GM12878 (cell line): ENCODE measurements around the gene ZBTB34. TPM values are rescaled to one million over a fixed set of nuclear protein-coding genes. Genes with fewer than 3 reads are reported as not detected.
A peak's percentile ranks its signal among the peaks of the same experiment; 100 is the strongest.

ENCODE experiments used
- ATAC-seq: fragments of 200-7000 bp; cut with Tn5 transposase; 3 replicates; pipeline ENCODE4 v1.9.1; 2020; ENCODE audit warnings: mild to moderate bottlenecking, moderate library complexity
- BruUV-seq: library from RNA; stranded (reverse); fragments of 400-500 nt; replicated peaks from 2 replicates; lab custom pipeline; 2021; lab: Mats Ljungman, UMichigan
- CTCF ChIA-PET: fragments of 300-600 bp; sonication (Branson Sonifier 250); formaldehyde crosslinking; extraction: SDS; loops from one replicate; lab custom pipeline; 2021; ENCODE audit warnings: inconsistent platforms; lab: Yijun Ruan, JAX
- POLR2A ChIA-PET: fragments of 350-600 bp; formaldehyde crosslinking; extraction: SDS; loops from one replicate; lab custom pipeline; 2021; ENCODE audit warnings: inconsistent platforms; lab: Charles Lee
- RAD21 ChIA-PET: fragments of 300-600 bp; sonication (Branson Sonifier 250); formaldehyde crosslinking; loops from one replicate; lab custom pipeline; 2023; ENCODE audit warnings: antibody characterized with exemption; ENCODE audit not compliant: unreplicated experiment; lab: Charles Lee
- SMC1A ChIA-PET: fragments of 300-600 bp; sonication (Branson Sonifier 250); formaldehyde crosslinking; loops from one replicate; lab custom pipeline; 2023; ENCODE audit not compliant: unreplicated experiment, uncharacterized antibody; lab: Charles Lee
- DNase-seq: peaks from one replicate; pipeline ENCODE4 v3.0.0-alpha.2; 2011; ENCODE audit warnings: low read depth, low spot score
- FAIRE-seq: peaks from 3 replicates; lab custom pipeline; 2011; peaks lifted over from hg19 to GRCh38; lab: Jason Lieb, UNC
- H2AFZ ChIP-seq: 2 replicates; pipeline ENCODE4 v1.6.0; 2011; ENCODE audit warnings: low read depth, low read length, control low read depth; ENCODE audit not compliant: control insufficient read depth
- H3K27ac ChIP-seq: 2 replicates; pipeline ENCODE4 v1.5.1; 2011; ENCODE audit warnings: control low read depth; ENCODE audit not compliant: control insufficient read depth, insufficient read depth
- H3K27me3 ChIP-seq, 2 experiments: replicated peaks in 1 of 2; 2 replicates each; pipeline versions ENCODE4 v1.6.0 to v1.6.1; 2011; ENCODE audit warnings: low read length in 1 of 2; ENCODE audit not compliant: control insufficient read depth in 2 of 2, insufficient read depth in 2 of 2
- H3K36me3 ChIP-seq, 2 experiments: 2 replicates each; pipeline ENCODE4 v1.5.1; 2011; ENCODE audit warnings: low read length in 1 of 2; ENCODE audit not compliant: control insufficient read depth in 2 of 2, insufficient read depth in 2 of 2
- H3K4me1 ChIP-seq: 2 replicates; pipeline ENCODE4 v1.6.1; 2011; ENCODE audit warnings: mild to moderate bottlenecking, low read length, moderate library complexity, mixed read lengths; ENCODE audit not compliant: control insufficient read depth, insufficient read depth
- H3K4me2 ChIP-seq: 2 replicates; pipeline ENCODE4 v1.6.0; 2011; ENCODE audit warnings: control low read depth; ENCODE audit not compliant: control insufficient read depth, insufficient read depth
- H3K4me3 ChIP-seq: fragments of 200-600 bp; sonication (generic); 2 replicates; pipeline ENCODE4 v1.5.1; 2016
- H3K79me2 ChIP-seq: 2 replicates; pipeline ENCODE4 v1.6.0; 2011; ENCODE audit warnings: low read length; ENCODE audit not compliant: control insufficient read depth, insufficient read depth
- H3K9ac ChIP-seq: 2 replicates; pipeline ENCODE4 v1.8.0; 2011; ENCODE audit warnings: low read length, control low read depth, mixed read lengths; ENCODE audit not compliant: control insufficient read depth, insufficient read depth
- H3K9me3 ChIP-seq: replicated peaks from 3 replicates; pipeline ENCODE4 v1.5.1; 2011; ENCODE audit warnings: mild to moderate bottlenecking, low read length; ENCODE audit not compliant: control insufficient read depth, insufficient read depth
- H4K20me1 ChIP-seq: 2 replicates; pipeline ENCODE4 v1.6.0; 2011; ENCODE audit not compliant: control insufficient read depth, insufficient read depth
- CHD2 ChIP-seq: IDR thresholded peaks from 2 replicates; pipeline ENCODE4 v1.6.1; 2011; ENCODE audit warnings: low read depth, low read length, improper control_type of control experiment, borderline replicate concordance
- KDM1A ChIP-seq: fragments of 200-600 bp; sonication (generic); IDR thresholded peaks from 2 replicates; pipeline ENCODE4 v1.6.1; 2016; ENCODE audit warnings: borderline replicate concordance
- NBN ChIP-seq: fragments of 450-650 bp; IDR thresholded peaks from 2 replicates; pipeline ENCODE4 v1.6.1; 2016
- NFYB ChIP-seq: IDR thresholded peaks from 2 replicates; pipeline ENCODE4 v1.6.1; 2011; ENCODE audit warnings: low read depth, mild to moderate bottlenecking, low read length, improper control_type of control experiment, moderate library complexity; ENCODE audit not compliant: insufficient read depth
- NR2F1 ChIP-seq: fragments of 450-650 bp; conservative IDR thresholded peaks from 2 replicates; pipeline ENCODE4 v1.6.1; 2017; ENCODE audit warnings: mild to moderate bottlenecking
- RAD21 ChIP-seq: IDR thresholded peaks from 2 replicates; pipeline ENCODE4 v1.6.1; 2011; ENCODE audit warnings: mild to moderate bottlenecking, low read depth, low read length, moderate library complexity; ENCODE audit not compliant: insufficient read depth
- TCF3 ChIP-seq: IDR thresholded peaks from 2 replicates; pipeline ENCODE4 v1.6.1; 2012; ENCODE audit warnings: low read depth, mild to moderate bottlenecking, low read length, borderline replicate concordance; ENCODE audit not compliant: insufficient read depth
- ZNF207 ChIP-seq: fragments of 450-650 bp; IDR thresholded peaks from 2 replicates; pipeline ENCODE4 v1.6.1; 2014; ENCODE audit warnings: antibody characterized with exemption, mild to moderate bottlenecking, borderline replicate concordance
- ZNF622 ChIP-seq: fragments of 450-650 bp; IDR thresholded peaks from 2 replicates; pipeline ENCODE4 v1.6.1; 2017; ENCODE audit warnings: mild to moderate bottlenecking, inconsistent platforms
- WGBS: methylation state at CpG from one replicate; pipeline ENCODE4 v1.1.6; 2016; ENCODE audit warnings: low lambda C conversion rate; ENCODE audit not compliant: insufficient replicate concordance, insufficient coverage; ENCODE audit errors: missing lambda C conversion rate; 5-methylcytosine and 5-hydroxymethylcytosine counted together
- in situ Hi-C: fragments of 300-500 bp; cut with MboI; formaldehyde crosslinking; loops from 9 replicates; pipeline ENCODE4 v1.14.3; 2018; ENCODE audit warnings: mixed read lengths
- intact Hi-C: fragments of 100-400 bp; cut with micrococcal nuclease; formaldehyde crosslinking; loops from one replicate; pipeline ENCODE4 v1.14.2; 2022; ENCODE audit not compliant: unreplicated experiment
- polyA plus RNA-seq, 11 experiments: library from polyadenylated mRNA; depleted of rRNA in 4 of 11; unstranded in 6 of 11; stranded (reverse) in 5 of 11; fragments of >200 nt; fragmentation: Nextera tagmentation in 4 of 11; fragmentation: Illumina TruSeq in 1 of 11; extraction: Ambion mirVana in 4 of 11; extraction: Trizol in 1 of 11; gene quantifications; 1 replicate in 1 of 11; 2 replicates in 10 of 11; pipeline versions ENCODE4 v1.2.1 to v1.2.3, GENCODE V29; 2011 to 2016; ENCODE audit warnings: inconsistent platforms in 2 of 11, missing spikeins in 2 of 11, low read depth in 1 of 11
- total RNA-seq, 4 experiments: library from RNA; depleted of rRNA in 3 of 4; stranded (reverse); fragments of >200 nt in 3 of 4; fragmentation: Illumina TruSeq in 1 of 4; extraction: Trizol in 1 of 4; gene quantifications; 2 replicates each; pipeline versions ENCODE4 v1.2.1 to v1.2.3, GENCODE V29; 2013 to 2021
- TF ChIP-seq, protein P1 (sequence below), 3 experiments: IDR thresholded peaks in 2 of 3; conservative IDR thresholded peaks in 1 of 3; 2 replicates each; pipeline ENCODE4 v1.5.1; 2011; ENCODE audit warnings: low read depth in 3 of 3, low read length in 3 of 3, mild to moderate bottlenecking in 3 of 3, control low read depth in 2 of 3, moderate library complexity in 2 of 3, inconsistent platforms in 1 of 3, mixed read lengths in 1 of 3; ENCODE audit not compliant: control insufficient read depth in 2 of 3, insufficient read depth in 1 of 3; ENCODE audit errors: extremely low read depth in 1 of 3

Gene ZBTB34
- total and polyA plus RNA-seq, 10 of the 15 experiments (the other 5 are each of a cell fraction or from before 2014, with no cell fraction given) = 0.71 to 11.3 (median 3.8) TPM

GRCh38 chr9:126893079-126893478, 32.6 kb downstream of the ZBTB34 start:
- Histone ChIP-seq H4K20me1 (no peaks in the 10 kb centered on the region), H3K9ac (no peak overlapping the region), H3K79me2 (no peaks in the 10 kb centered on the region), H3K27ac (no peak overlapping the region), H3K4me3 (no peak overlapping the region), H3K36me3 (no peaks in the 10 kb centered on the region), H3K9me3 (no peaks in the 10 kb centered on the region), H3K4me1 (no peaks in the 10 kb centered on the region), H3K4me2 (no peak overlapping the region), H3K27me3 (no peaks in the 10 kb centered on the region), H2AFZ (no peak overlapping the region)
- intact Hi-C loops (no loop called here), in situ Hi-C loops (no loop called here)
- TF ChIP-seq RAD21 (peak; percentile 35), KDM1A (no peak)
- TF ChIP-seq, protein P1, sequence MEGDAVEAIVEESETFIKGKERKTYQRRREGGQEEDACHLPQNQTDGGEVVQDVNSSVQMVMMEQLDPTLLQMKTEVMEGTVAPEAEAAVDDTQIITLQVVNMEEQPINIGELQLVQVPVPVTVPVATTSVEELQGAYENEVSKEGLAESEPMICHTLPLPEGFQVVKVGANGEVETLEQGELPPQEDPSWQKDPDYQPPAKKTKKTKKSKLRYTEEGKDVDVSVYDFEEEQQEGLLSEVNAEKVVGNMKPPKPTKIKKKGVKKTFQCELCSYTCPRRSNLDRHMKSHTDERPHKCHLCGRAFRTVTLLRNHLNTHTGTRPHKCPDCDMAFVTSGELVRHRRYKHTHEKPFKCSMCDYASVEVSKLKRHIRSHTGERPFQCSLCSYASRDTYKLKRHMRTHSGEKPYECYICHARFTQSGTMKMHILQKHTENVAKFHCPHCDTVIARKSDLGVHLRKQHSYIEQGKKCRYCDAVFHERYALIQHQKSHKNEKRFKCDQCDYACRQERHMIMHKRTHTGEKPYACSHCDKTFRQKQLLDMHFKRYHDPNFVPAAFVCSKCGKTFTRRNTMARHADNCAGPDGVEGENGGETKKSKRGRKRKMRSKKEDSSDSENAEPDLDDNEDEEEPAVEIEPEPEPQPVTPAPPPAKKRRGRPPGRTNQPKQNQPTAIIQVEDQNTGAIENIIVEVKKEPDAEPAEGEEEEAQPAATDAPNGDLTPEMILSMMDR (IDR thresholded peaks at IDR 0.05 in 2 of 3, conservative IDR thresholded peaks at IDR 0.05 in 1 of 3; ENCODE audit: control insufficient read depth in 2 of 3, extremely low read depth in 1 of 3, insufficient read depth in 1 of 3, low read depth in 3 of 3, low read length in 3 of 3) = peak in 1 of 3 experiments; percentile 34; a peak in 1 of 6 replicates
- BruUV-seq = no TSS peak
- FAIRE-seq = no peak
- ChIA-PET CTCF (interaction anchor here (1.0 kb wide), 1 partner anchor 23 kb away, joined by 3 read pairs; no protein-coding TSS in a partner anchor), RAD21 (no interaction called here), SMC1A (no interaction called here), POLR2A (no interaction called here)
- WGBS = 3% methylated on average over 5 of the region's 5 CpGs
- no peak for ATAC-seq
- DNase-seq = no peak

GRCh38 chr9:126894052-126894603, 33.7 kb downstream of the ZBTB34 start:
- no peaks in the 10 kb centered on the region for H3K27me3 ChIP-seq
- RAD21 ChIA-PET = no interaction called here
- SMC1A ChIA-PET = no interaction called here
- H2AFZ ChIP-seq = no peak overlapping the region
- intact Hi-C loops (no loop called here), in situ Hi-C loops (no loop called here)
- no peaks in the 10 kb centered on the region for H3K79me2 ChIP-seq
- no peaks in the 10 kb centered on the region for H4K20me1 ChIP-seq
- H3K4me3 ChIP-seq = no peak overlapping the region
- BruUV-seq = no TSS peak
- TF ChIP-seq TCF3 = no peak
- no peak for TF ChIP-seq NR2F1
- TF ChIP-seq NFYB = no peak
- no peak for TF ChIP-seq NBN
- no peak for TF ChIP-seq CHD2
- TF ChIP-seq ZNF622 = no peak
- TF ChIP-seq ZNF207 = no peak
- DNase-seq = no peak
- POLR2A ChIA-PET = no interaction called here
- no peaks in the 10 kb centered on the region for H3K36me3 ChIP-seq
- FAIRE-seq = no peak
- CTCF ChIA-PET = interaction anchor here (0.6 kb wide), 1 partner anchor 188 kb away, joined by 3 read pairs; no protein-coding TSS in a partner anchor
- H3K4me2 ChIP-seq = no peak overlapping the region
- no peaks in the 10 kb centered on the region for H3K9me3 ChIP-seq
- ATAC-seq = no peak
- H3K9ac ChIP-seq = no peak overlapping the region
- no peak overlapping the region for H3K27ac ChIP-seq
- no peaks in the 10 kb centered on the region for H3K4me1 ChIP-seq
- 54% methylated on average over 4 of the region's 4 CpGs for WGBS
